Activated CD4-positive, alpha-beta memory T cell treated with anti-CD3 and anti-CD28 coated beads for 36 hours (primary cell): Measurements from ENCODE around the gene NTHL1. TPM values are rescaled to one million over a fixed set of nuclear protein-coding genes. Genes with fewer than 3 reads are reported as not detected.

Source experiments
- CTCF ChIA-PET: fragments of 350-600 bp; sonication (Branson Sonifier 250); formaldehyde crosslinking; loops from one replicate; lab custom pipeline; 2021; ENCODE audit warnings: antibody characterized with exemption, inconsistent platforms; lab: Charles Lee
- POLR2A ChIA-PET: fragments of 350-600 bp; sonication (Branson Sonifier 250); formaldehyde crosslinking; loops from one replicate; lab custom pipeline; 2021; ENCODE audit warnings: antibody characterized with exemption; lab: Charles Lee
- DNase-seq: peaks from one replicate; pipeline ENCODE4 v3.0.0-alpha.2; 2020
- H3K27ac Mint-ChIP-seq: one replicate; pipeline ENCODE4 v1.8.0; 2021; ENCODE audit warnings: mixed read lengths
- H3K27me3 Mint-ChIP-seq: one replicate; pipeline ENCODE4 v1.8.0; 2021; ENCODE audit warnings: mixed read lengths
- H3K36me3 Mint-ChIP-seq: one replicate; pipeline ENCODE4 v1.8.0; 2021; ENCODE audit warnings: mixed read lengths
- H3K4me1 Mint-ChIP-seq: one replicate; pipeline ENCODE4 v1.8.0; 2021; ENCODE audit warnings: low read depth, mixed read lengths
- H3K4me3 Mint-ChIP-seq: one replicate; pipeline ENCODE4 v1.8.0; 2021; ENCODE audit warnings: mild to moderate bottlenecking, mixed read lengths
- H3K9me3 Mint-ChIP-seq: one replicate; pipeline ENCODE4 v1.8.0; 2021; ENCODE audit warnings: mixed read lengths
- intact Hi-C: fragments of 100-400 bp; cut with micrococcal nuclease; formaldehyde crosslinking; loops from one replicate; pipeline ENCODE4 v1.15.1; 2023
- total RNA-seq, 2 experiments: library from RNA; stranded (reverse); gene quantifications; one replicate each; pipeline ENCODE4 v1.2.3, GENCODE V29; 2021

NTHL1 gene
- total RNA-seq, 2 experiments from 2014 or later: 24.3 to 26.2 TPM

GRCh38 chr16:2042986-2043666 lies 4.5 kb downstream of the NTHL1 start:
- H3K36me3 Mint-ChIP-seq: no peaks in the 10 kb centered on the region
- POLR2A ChIA-PET: no interaction called here
- CTCF ChIA-PET: no interaction called here
- H3K4me3 Mint-ChIP-seq: no peak overlapping the region
- no peaks in the 10 kb centered on the region for H3K27me3 Mint-ChIP-seq
- no peak for DNase-seq
- peaks cover 7% of the 10 kb centered on the region for H3K4me1 Mint-ChIP-seq
- H3K27ac Mint-ChIP-seq: no peak overlapping the region
- intact Hi-C loops: no loop called here
- no peaks in the 10 kb centered on the region for H3K9me3 Mint-ChIP-seq

GRCh38 chr16:2042171-2042985 lies 5.3 kb downstream of the NTHL1 start:
- ChIA-PET POLR2A (no interaction called here), CTCF (no interaction called here)
- Mint-ChIP-seq H3K27me3 (no peaks in the 10 kb centered on the region), H3K9me3 (no peaks in the 10 kb centered on the region), H3K36me3 (no peaks in the 10 kb centered on the region), H3K27ac (no peak overlapping the region), H3K4me3 (no peak overlapping the region), H3K4me1 (peaks cover 7% of the 10 kb centered on the region)
- intact Hi-C loops: no loop called here
- no peak for DNase-seq

GRCh38 chr16:2040787-2041522 lies 6.7 kb downstream of the NTHL1 start:
- Mint-ChIP-seq H3K4me3 (no peak overlapping the region), H3K27me3 (no peaks in the 10 kb centered on the region), H3K27ac (no peak overlapping the region), H3K9me3 (no peaks in the 10 kb centered on the region), H3K4me1 (no peaks in the 10 kb centered on the region), H3K36me3 (no peaks in the 10 kb centered on the region)
- intact Hi-C loops: no loop called here
- ChIA-PET POLR2A (no interaction called here), CTCF (interaction anchor here (0.6 to 0.7 kb wide), 2 partner anchors 37 to 1994 kb away, joined by 3 read pairs; no protein-coding TSS in a partner anchor)
- no peak for DNase-seq

GRCh38 chr16:2040041-2040786 lies 7.4 kb downstream of the NTHL1 start:
- ChIA-PET POLR2A (no interaction called here), CTCF (no interaction called here)
- no peaks in the 10 kb centered on the region for H3K4me1 Mint-ChIP-seq
- no peak for DNase-seq
- H3K36me3 Mint-ChIP-seq: no peaks in the 10 kb centered on the region
- no peaks in the 10 kb centered on the region for H3K27me3 Mint-ChIP-seq
- no peak overlapping the region for H3K4me3 Mint-ChIP-seq
- H3K27ac Mint-ChIP-seq: no peak overlapping the region
- intact Hi-C loops: no loop called here
- H3K9me3 Mint-ChIP-seq: no peaks in the 10 kb centered on the region

GRCh38 chr16:2039274-2040031 lies 8.2 kb downstream of the NTHL1 start:
- H3K27ac Mint-ChIP-seq: no peak overlapping the region
- H3K4me1 Mint-ChIP-seq: no peaks in the 10 kb centered on the region
- POLR2A ChIA-PET: no interaction called here
- no peak overlapping the region for H3K4me3 Mint-ChIP-seq
- no peaks in the 10 kb centered on the region for H3K9me3 Mint-ChIP-seq
- no peaks in the 10 kb centered on the region for H3K36me3 Mint-ChIP-seq
- CTCF ChIA-PET: no interaction called here
- intact Hi-C loops: no loop called here
- no peak for DNase-seq
- no peaks in the 10 kb centered on the region for H3K27me3 Mint-ChIP-seq

GRCh38 chr16:2038382-2039231 lies 9.0 kb downstream of the NTHL1 start:
- CTCF ChIA-PET: interaction anchor here (1.2 kb wide), 1 partner anchor 16 kb away, joined by 3 read pairs; no protein-coding TSS in a partner anchor

GRCh38 chr16:2037647-2038381 lies 9.8 kb downstream of the NTHL1 start:
- ChIA-PET CTCF (interaction anchor here (1.2 kb wide), 1 partner anchor 15 kb away, joined by 3 read pairs; no protein-coding TSS in a partner anchor), POLR2A (no interaction called here)
- Mint-ChIP-seq H3K4me3 (no peak overlapping the region), H3K27ac (no peak overlapping the region), H3K27me3 (no peaks in the 10 kb centered on the region), H3K36me3 (no peaks in the 10 kb centered on the region), H3K4me1 (no peaks in the 10 kb centered on the region), H3K9me3 (no peaks in the 10 kb centered on the region)
- no peak for DNase-seq
- intact Hi-C loops: no loop called here

More at GRCh38 chr16:2038382-2039231, 9.0 kb downstream of the NTHL1 start:
- H3K9me3 Mint-ChIP-seq: no peaks in the 10 kb centered on the region
- H3K4me1 Mint-ChIP-seq: no peaks in the 10 kb centered on the region
- H3K27me3 Mint-ChIP-seq: no peaks in the 10 kb centered on the region
- intact Hi-C loops: no loop called here
- H3K36me3 Mint-ChIP-seq: no peaks in the 10 kb centered on the region
- H3K4me3 Mint-ChIP-seq: no peak overlapping the region
- H3K27ac Mint-ChIP-seq: no peak overlapping the region
- no peak for DNase-seq
- POLR2A ChIA-PET: no interaction called here

- ChIA-PET CTCF (interaction anchor here (1.2 kb wide), 1 partner anchor 15 kb away, joined by 3 read pairs; no protein-coding TSS in a partner anchor), POLR2A (no interaction called here)
- intact Hi-C loops: no loop called here
- H3K27ac Mint-ChIP-seq: no peak overlapping the region
- H3K27me3 Mint-ChIP-seq: no peaks in the 10 kb centered on the region
- no peaks in the 10 kb centered on the region for H3K36me3 Mint-ChIP-seq
- DNase-seq: no peak
- no peaks in the 10 kb centered on the region for H3K9me3 Mint-ChIP-seq
- no peaks in the 10 kb centered on the region for H3K4me1 Mint-ChIP-seq
- H3K4me3 Mint-ChIP-seq: no peak overlapping the region
These were observed 10.5 kb downstream of the NTHL1 start for GRCh38 chr16:2037115-2037514.

- Mint-ChIP-seq H3K9me3 (no peaks in the 10 kb centered on the region), H3K27ac (no peak overlapping the region), H3K36me3 (no peaks in the 10 kb centered on the region), H3K27me3 (no peaks in the 10 kb centered on the region), H3K4me1 (no peaks in the 10 kb centered on the region), H3K4me3 (no peak overlapping the region)
- DNase-seq: no peak
- CTCF ChIA-PET: no interaction called here
- POLR2A ChIA-PET: no interaction called here
- intact Hi-C loops: no loop called here
These were observed 11.3 kb downstream of the NTHL1 start for GRCh38 chr16:2036200-2036966.
